ENCODE results near the gene DOCK10. TPM values are rescaled to one million over a fixed set of nuclear protein-coding genes. Genes with fewer than 3 reads are reported as not detected.

Gene DOCK10
- total RNA-seq, 1 donor from 2014 or later, result 9.8 TPM

GRCh38 chr2:224973112-224974016 lies 68.9 kb downstream of the DOCK10 start:
- H3K4me3 ChIP-seq, result no peak overlapping the region
- DNase-seq (ENCODE audit: extremely low spot score in 2 of 2), result no peak
- no peaks in the 10 kb centered on the region for H3K27me3 ChIP-seq
- TF ChIP-seq POLR2AphosphoS5 (IDR thresholded peaks at IDR 0.05; ENCODE audit: insufficient read depth in 1 of 2, low read depth in 1 of 2) (peak in 1 of 2 donors; percentile 45), CTCF (IDR thresholded peaks at IDR 0.05) (no peak)
- intact Hi-C loops (cut with DNase I), result no loop called here
- peaks cover 35% of the 10 kb centered on the region for H3K4me1 ChIP-seq
- no peak overlapping the region for H3K27ac ChIP-seq
- H3K36me3 ChIP-seq, result no peaks in the 10 kb centered on the region
- no peaks in the 10 kb centered on the region for H3K9me3 ChIP-seq

- H3K27ac ChIP-seq, result no peak overlapping the region
These were observed 71.1 kb downstream of the DOCK10 start for GRCh38 chr2:224971214-224971613.

GRCh38 chr2:224970311-224970710 lies 72.0 kb downstream of the DOCK10 start:
- intact Hi-C loops (cut with DNase I), result no loop called here
- Histone ChIP-seq H3K9me3 (no peaks in the 10 kb centered on the region), H3K4me3 (no peak overlapping the region), H3K4me1 (peaks cover 35% of the 10 kb centered on the region), H3K27ac (no peak overlapping the region), H3K27me3 (no peaks in the 10 kb centered on the region), H3K36me3 (no peaks in the 10 kb centered on the region)
- TF ChIP-seq POLR2AphosphoS5 (IDR thresholded peaks at IDR 0.05; ENCODE audit: insufficient read depth in 1 of 2, low read depth in 1 of 2), result no peak
- TF ChIP-seq CTCF (IDR thresholded peaks at IDR 0.05), result no peak
- TF ChIP-seq POLR2A (IDR thresholded peaks at IDR 0.05), result no peak
- DNase-seq (ENCODE audit: extremely low spot score in 2 of 2), result no peak

More at GRCh38 chr2:224971214-224971613, 71.1 kb downstream of the DOCK10 start:
- no peak for DNase-seq (ENCODE audit: extremely low spot score in 2 of 2)
- Histone ChIP-seq H3K9me3 (no peaks in the 10 kb centered on the region), H3K27me3 (no peaks in the 10 kb centered on the region), H3K4me3 (no peak overlapping the region), H3K36me3 (no peaks in the 10 kb centered on the region), H3K4me1 (peaks cover 35% of the 10 kb centered on the region)
- TF ChIP-seq POLR2A (IDR thresholded peaks at IDR 0.05), result no peak
- no peak for TF ChIP-seq CTCF (IDR thresholded peaks at IDR 0.05)
- no peak for TF ChIP-seq POLR2AphosphoS5 (IDR thresholded peaks at IDR 0.05; ENCODE audit: insufficient read depth in 1 of 2, low read depth in 1 of 2)
- intact Hi-C loops (cut with DNase I), result no loop called here

- intact Hi-C loops (cut with DNase I), result no loop called here
- no peaks in the 10 kb centered on the region for H3K9me3 ChIP-seq
- no peaks in the 10 kb centered on the region for H3K36me3 ChIP-seq
- H3K4me1 ChIP-seq, result peaks cover 35% of the 10 kb centered on the region
- TF ChIP-seq CTCF (IDR thresholded peaks at IDR 0.05), result no peak
- no peak for TF ChIP-seq POLR2AphosphoS5 (IDR thresholded peaks at IDR 0.05; ENCODE audit: insufficient read depth in 1 of 2, low read depth in 1 of 2)
- TF ChIP-seq POLR2A (IDR thresholded peaks at IDR 0.05), result no peak
- H3K27me3 ChIP-seq, result no peaks in the 10 kb centered on the region
- no peak overlapping the region for H3K4me3 ChIP-seq
- no peak overlapping the region for H3K27ac ChIP-seq
- no peak for DNase-seq (ENCODE audit: extremely low spot score in 2 of 2)
These were observed 72.5 kb downstream of the DOCK10 start for GRCh38 chr2:224969633-224970260.

- H3K9me3 ChIP-seq, result no peaks in the 10 kb centered on the region
- H3K36me3 ChIP-seq, result no peaks in the 10 kb centered on the region
- no peak overlapping the region for H3K27ac ChIP-seq
- intact Hi-C loops (cut with DNase I), result no loop called here
- H3K27me3 ChIP-seq, result no peaks in the 10 kb centered on the region
- TF ChIP-seq POLR2A (IDR thresholded peaks at IDR 0.05) (no peak), POLR2AphosphoS5 (IDR thresholded peaks at IDR 0.05; ENCODE audit: insufficient read depth in 1 of 2, low read depth in 1 of 2) (no peak), CTCF (IDR thresholded peaks at IDR 0.05) (no peak)
- H3K4me1 ChIP-seq, result peaks cover 32% of the 10 kb centered on the region
- H3K4me3 ChIP-seq, result no peak overlapping the region
- DNase-seq (ENCODE audit: extremely low spot score in 2 of 2), result no peak
These were observed 73.2 kb downstream of the DOCK10 start for GRCh38 chr2:224969095-224969494.

Measured in vagina (tissue), 2 donors.